ENCODE measurements around the gene PCED1B.

PCED1B gene

GRCh38 chr12:47065546-47065945 is 13.9 kb upstream of the PCED1B start:
- DNase-seq: no peak
- in situ Hi-C loops (cut with HindIII; ENCODE audit: low pct_ligation_motif_present, low pct_unique_long_range_greater_than_20kb, low sequenced_read_pairs): no loop called here

GRCh38 chr12:47066278-47067025 is 13.0 kb upstream of the PCED1B start:
- DNase-seq: no peak
- in situ Hi-C loops (cut with HindIII; ENCODE audit: low pct_ligation_motif_present, low pct_unique_long_range_greater_than_20kb, low sequenced_read_pairs): no loop called here

GRCh38 chr12:47067176-47067575 is 12.2 kb upstream of the PCED1B start:
- no peak for DNase-seq
- in situ Hi-C loops (cut with HindIII; ENCODE audit: low pct_ligation_motif_present, low pct_unique_long_range_greater_than_20kb, low sequenced_read_pairs): no loop called here

- in situ Hi-C loops (cut with HindIII; ENCODE audit: low pct_ligation_motif_present, low pct_unique_long_range_greater_than_20kb, low sequenced_read_pairs): no loop called here
- DNase-seq: no peak
Measured at GRCh38 chr12:47067771-47068431, 11.5 kb upstream of the PCED1B start.

- DNase-seq: no peak
- in situ Hi-C loops (cut with HindIII; ENCODE audit: low pct_ligation_motif_present, low pct_unique_long_range_greater_than_20kb, low sequenced_read_pairs): no loop called here
Measured at GRCh38 chr12:47068539-47068938, 10.9 kb upstream of the PCED1B start.

GRCh38 chr12:47070310-47070709 is 9.1 kb upstream of the PCED1B start:
- in situ Hi-C loops (cut with HindIII; ENCODE audit: low pct_ligation_motif_present, low pct_unique_long_range_greater_than_20kb, low sequenced_read_pairs): no loop called here
- DNase-seq: no peak

GRCh38 chr12:47071241-47071852 is 8.1 kb upstream of the PCED1B start:
- in situ Hi-C loops (cut with HindIII; ENCODE audit: low pct_ligation_motif_present, low pct_unique_long_range_greater_than_20kb, low sequenced_read_pairs): no loop called here
- peak; percentile 55 for DNase-seq

- in situ Hi-C loops (cut with HindIII; ENCODE audit: low pct_ligation_motif_present, low pct_unique_long_range_greater_than_20kb, low sequenced_read_pairs): no loop called here
- no peak for DNase-seq
Measured at GRCh38 chr12:47073951-47074350, 5.5 kb upstream of the PCED1B start.

GRCh38 chr12:47074757-47075156 is 4.7 kb upstream of the PCED1B start:
- DNase-seq: no peak
- in situ Hi-C loops (cut with HindIII; ENCODE audit: low pct_ligation_motif_present, low pct_unique_long_range_greater_than_20kb, low sequenced_read_pairs): no loop called here

GRCh38 chr12:47075192-47076084 is 4.0 kb upstream of the PCED1B start:
- no peak for DNase-seq
- in situ Hi-C loops (cut with HindIII; ENCODE audit: low pct_ligation_motif_present, low pct_unique_long_range_greater_than_20kb, low sequenced_read_pairs): no loop called here

- in situ Hi-C loops (cut with HindIII; ENCODE audit: low pct_ligation_motif_present, low pct_unique_long_range_greater_than_20kb, low sequenced_read_pairs): no loop called here
- DNase-seq: no peak
Measured at GRCh38 chr12:47077206-47078085, 2.0 kb upstream of the PCED1B start.

GRCh38 chr12:47078086-47078395 is 1.4 kb upstream of the PCED1B start:
- in situ Hi-C loops (cut with HindIII; ENCODE audit: low pct_ligation_motif_present, low pct_unique_long_range_greater_than_20kb, low sequenced_read_pairs): no loop called here
- DNase-seq: no peak

- in situ Hi-C loops (cut with HindIII; ENCODE audit: low pct_ligation_motif_present, low pct_unique_long_range_greater_than_20kb, low sequenced_read_pairs): no loop called here
- DNase-seq: peak; percentile 62
Measured at GRCh38 chr12:47078733-47079467, 521 bp upstream of the PCED1B start.

- in situ Hi-C loops (cut with HindIII; ENCODE audit: low pct_ligation_motif_present, low pct_unique_long_range_greater_than_20kb, low sequenced_read_pairs): no loop called here
- peak; percentile 87 for DNase-seq
Measured at GRCh38 chr12:47079981-47080724, 732 bp downstream of the PCED1B start.

GRCh38 chr12:47080725-47081502 is 1.5 kb downstream of the PCED1B start:
- peak; percentile 91 for DNase-seq
- in situ Hi-C loops (cut with HindIII; ENCODE audit: low pct_ligation_motif_present, low pct_unique_long_range_greater_than_20kb, low sequenced_read_pairs): no loop called here

GRCh38 chr12:47082283-47082682 is 2.9 kb downstream of the PCED1B start:
- in situ Hi-C loops (cut with HindIII; ENCODE audit: low pct_ligation_motif_present, low pct_unique_long_range_greater_than_20kb, low sequenced_read_pairs): no loop called here

More at GRCh38 chr12:47082283-47082682, 2.9 kb downstream of the PCED1B start:
- DNase-seq: no peak

Data from ACHN (cell line).